Activated CD4-positive, alpha-beta T cell treated with anti-CD3 and anti-CD28 coated beads, Interleukin-2, amount 10 ng/mL, durations not matched to agents 24 days and 14 days (primary cell): ENCODE measurements around the gene PDE8B. TPM values are rescaled to one million over a fixed set of nuclear protein-coding genes. Genes with fewer than 3 reads are reported as not detected.

Experiments used
- DNase-seq: peaks from one replicate; pipeline ENCODE4 v3.0.0; 2022
- H3K27ac Mint-ChIP-seq: one replicate; pipeline ENCODE4 v1.8.0; 2022; ENCODE audit warnings: mild to moderate bottlenecking, mixed read lengths
- H3K27me3 Mint-ChIP-seq: one replicate; pipeline ENCODE4 v1.8.0; 2022; ENCODE audit warnings: mixed read lengths
- H3K36me3 Mint-ChIP-seq: one replicate; pipeline ENCODE4 v1.8.0; 2022; ENCODE audit warnings: low read depth, mild to moderate bottlenecking, mixed read lengths
- H3K4me1 Mint-ChIP-seq: one replicate; pipeline ENCODE4 v1.8.0; 2021; ENCODE audit warnings: mixed read lengths
- H3K4me3 Mint-ChIP-seq: one replicate; pipeline ENCODE4 v1.8.0; 2022; ENCODE audit warnings: mild to moderate bottlenecking, moderate library complexity, mixed read lengths
- H3K9me3 Mint-ChIP-seq: one replicate; pipeline ENCODE4 v1.8.0; 2021; ENCODE audit warnings: mixed read lengths
- intact Hi-C: fragments of 100-400 bp; cut with micrococcal nuclease; formaldehyde crosslinking; loops from one replicate; pipeline ENCODE4 v1.15.1; 2023
- total RNA-seq: library from RNA; stranded (reverse); gene quantifications from 2 replicates; pipeline ENCODE4 v1.2.3, GENCODE V29; 2022

Gene PDE8B
- total RNA-seq, 1 donor from 2014 or later, result 0.19 TPM

GRCh38 chr5:77423022-77423750 is 212.7 kb downstream of the PDE8B start:
- no peak for DNase-seq
- intact Hi-C loops, result no loop called here

GRCh38 chr5:77424921-77425320 is 214.4 kb downstream of the PDE8B start:
- no peaks in the 10 kb centered on the region for H3K4me1 Mint-ChIP-seq
- no peak for DNase-seq
- no peaks in the 10 kb centered on the region for H3K27me3 Mint-ChIP-seq
- H3K27ac Mint-ChIP-seq, result no peak overlapping the region
- intact Hi-C loops, result no loop called here
- H3K9me3 Mint-ChIP-seq, result peaks cover 2% of the 10 kb centered on the region
- H3K4me3 Mint-ChIP-seq, result no peak overlapping the region
- H3K36me3 Mint-ChIP-seq, result peaks cover 7% of the 10 kb centered on the region

More at GRCh38 chr5:77423022-77423750, 212.7 kb downstream of the PDE8B start:
- H3K4me3 Mint-ChIP-seq, result no peak overlapping the region
- H3K27ac Mint-ChIP-seq, result no peak overlapping the region
- H3K4me1 Mint-ChIP-seq, result no peaks in the 10 kb centered on the region
- peaks cover 5% of the 10 kb centered on the region for H3K36me3 Mint-ChIP-seq
- peaks cover 2% of the 10 kb centered on the region for H3K9me3 Mint-ChIP-seq
- no peaks in the 10 kb centered on the region for H3K27me3 Mint-ChIP-seq

- no peak for DNase-seq
- intact Hi-C loops, result no loop called here
- Mint-ChIP-seq H3K27ac (no peak overlapping the region), H3K27me3 (no peaks in the 10 kb centered on the region), H3K9me3 (peaks cover 2% of the 10 kb centered on the region), H3K4me3 (no peak overlapping the region), H3K4me1 (no peaks in the 10 kb centered on the region), H3K36me3 (peaks cover 8% of the 10 kb centered on the region)
Measured at GRCh38 chr5:77425420-77425819, 214.9 kb downstream of the PDE8B start.

GRCh38 chr5:77425998-77426659 is 215.6 kb downstream of the PDE8B start:
- H3K4me3 Mint-ChIP-seq, result no peak overlapping the region
- no peak overlapping the region for H3K27ac Mint-ChIP-seq
- H3K9me3 Mint-ChIP-seq, result peaks cover 2% of the 10 kb centered on the region
- DNase-seq, result no peak
- intact Hi-C loops, result no loop called here
- peaks cover 12% of the 10 kb centered on the region for H3K36me3 Mint-ChIP-seq
- H3K4me1 Mint-ChIP-seq, result peaks cover 2% of the 10 kb centered on the region
- H3K27me3 Mint-ChIP-seq, result no peaks in the 10 kb centered on the region

- Mint-ChIP-seq H3K27me3 (no peaks in the 10 kb centered on the region), H3K9me3 (peaks cover 2% of the 10 kb centered on the region), H3K4me3 (no peak overlapping the region), H3K36me3 (peaks cover 16% of the 10 kb centered on the region), H3K4me1 (peaks cover 7% of the 10 kb centered on the region), H3K27ac (no peak overlapping the region)
- no peak for DNase-seq
- intact Hi-C loops, result no loop called here
Measured at GRCh38 chr5:77426670-77427069, 216.2 kb downstream of the PDE8B start.

GRCh38 chr5:77427998-77428397 is 217.5 kb downstream of the PDE8B start:
- peaks cover 23% of the 10 kb centered on the region for H3K36me3 Mint-ChIP-seq
- peaks cover 7% of the 10 kb centered on the region for H3K4me1 Mint-ChIP-seq
- H3K9me3 Mint-ChIP-seq, result peaks cover 2% of the 10 kb centered on the region
- H3K27me3 Mint-ChIP-seq, result no peaks in the 10 kb centered on the region
- H3K4me3 Mint-ChIP-seq, result no peak overlapping the region
- H3K27ac Mint-ChIP-seq, result no peak overlapping the region
- no peak for DNase-seq
- intact Hi-C loops, result no loop called here

- intact Hi-C loops, result no loop called here
- Mint-ChIP-seq H3K4me3 (no peak overlapping the region), H3K27ac (no peak overlapping the region), H3K4me1 (peaks cover 7% of the 10 kb centered on the region), H3K27me3 (no peaks in the 10 kb centered on the region), H3K36me3 (peaks cover 24% of the 10 kb centered on the region), H3K9me3 (no peaks in the 10 kb centered on the region)
- DNase-seq, result no peak
Measured at GRCh38 chr5:77428526-77428925, 218.0 kb downstream of the PDE8B start.

GRCh38 chr5:77430726-77431125 is 220.2 kb downstream of the PDE8B start:
- Mint-ChIP-seq H3K4me3 (no peak overlapping the region), H3K27ac (no peak overlapping the region), H3K36me3 (peaks cover 31% of the 10 kb centered on the region), H3K27me3 (no peaks in the 10 kb centered on the region), H3K9me3 (no peaks in the 10 kb centered on the region), H3K4me1 (peaks cover 9% of the 10 kb centered on the region)
- intact Hi-C loops, result loop anchor here (5.0 kb wide), 1 partner anchor 53 kb away; no protein-coding TSS in a partner anchor
- no peak for DNase-seq

- Mint-ChIP-seq H3K27me3 (no peaks in the 10 kb centered on the region), H3K27ac (no peak overlapping the region), H3K36me3 (peaks cover 35% of the 10 kb centered on the region), H3K9me3 (no peaks in the 10 kb centered on the region), H3K4me1 (peaks cover 9% of the 10 kb centered on the region), H3K4me3 (no peak overlapping the region)
- intact Hi-C loops, result loop anchor here (5.0 kb wide), 1 partner anchor 54 kb away; no protein-coding TSS in a partner anchor
- no peak for DNase-seq
Measured at GRCh38 chr5:77431286-77431685, 220.8 kb downstream of the PDE8B start.

GRCh38 chr5:77431719-77432118 is 221.2 kb downstream of the PDE8B start:
- Mint-ChIP-seq H3K4me3 (no peak overlapping the region), H3K9me3 (no peaks in the 10 kb centered on the region), H3K36me3 (peaks cover 39% of the 10 kb centered on the region), H3K27me3 (no peaks in the 10 kb centered on the region), H3K4me1 (peaks cover 9% of the 10 kb centered on the region), H3K27ac (no peak overlapping the region)
- DNase-seq, result no peak
- intact Hi-C loops, result loop anchor here (5.0 kb wide), 1 partner anchor 54 kb away; no protein-coding TSS in a partner anchor

GRCh38 chr5:77437194-77437593 is 226.7 kb downstream of the PDE8B start:
- intact Hi-C loops, result loop anchor here (1.0 kb wide), 1 partner anchor 293 kb away; no protein-coding TSS in a partner anchor
- Mint-ChIP-seq H3K36me3 (peaks cover 30% of the 10 kb centered on the region), H3K4me1 (peaks cover 2% of the 10 kb centered on the region), H3K4me3 (no peak overlapping the region), H3K27me3 (no peaks in the 10 kb centered on the region), H3K27ac (no peak overlapping the region), H3K9me3 (no peaks in the 10 kb centered on the region)
- peak; percentile 61 for DNase-seq

- intact Hi-C loops, result no loop called here
- no peak overlapping the region for H3K4me3 Mint-ChIP-seq
- DNase-seq, result no peak
- H3K27me3 Mint-ChIP-seq, result no peaks in the 10 kb centered on the region
- peaks cover 2% of the 10 kb centered on the region for H3K4me1 Mint-ChIP-seq
- H3K36me3 Mint-ChIP-seq, result peaks cover 23% of the 10 kb centered on the region
- no peaks in the 10 kb centered on the region for H3K9me3 Mint-ChIP-seq
- H3K27ac Mint-ChIP-seq, result no peak overlapping the region
Measured at GRCh38 chr5:77438071-77438470, 227.6 kb downstream of the PDE8B start.

- intact Hi-C loops, result no loop called here
- Mint-ChIP-seq H3K9me3 (peaks cover 4% of the 10 kb centered on the region), H3K27ac (no peak overlapping the region), H3K36me3 (peaks cover 31% of the 10 kb centered on the region), H3K27me3 (no peaks in the 10 kb centered on the region), H3K4me1 (no peaks in the 10 kb centered on the region), H3K4me3 (no peak overlapping the region)
- DNase-seq, result no peak
Measured at GRCh38 chr5:77443670-77444069, 233.2 kb downstream of the PDE8B start.

- peaks cover 35% of the 10 kb centered on the region for H3K36me3 Mint-ChIP-seq
- H3K27me3 Mint-ChIP-seq, result no peaks in the 10 kb centered on the region
- H3K9me3 Mint-ChIP-seq, result peaks cover 4% of the 10 kb centered on the region
- intact Hi-C loops, result no loop called here
- H3K4me3 Mint-ChIP-seq, result no peak overlapping the region
- H3K4me1 Mint-ChIP-seq, result no peaks in the 10 kb centered on the region
- H3K27ac Mint-ChIP-seq, result no peak overlapping the region
- no peak for DNase-seq
Measured at GRCh38 chr5:77444356-77444755, 233.9 kb downstream of the PDE8B start.
